ENCODE data around the gene CYS1.

CYS1 gene

DNA sequence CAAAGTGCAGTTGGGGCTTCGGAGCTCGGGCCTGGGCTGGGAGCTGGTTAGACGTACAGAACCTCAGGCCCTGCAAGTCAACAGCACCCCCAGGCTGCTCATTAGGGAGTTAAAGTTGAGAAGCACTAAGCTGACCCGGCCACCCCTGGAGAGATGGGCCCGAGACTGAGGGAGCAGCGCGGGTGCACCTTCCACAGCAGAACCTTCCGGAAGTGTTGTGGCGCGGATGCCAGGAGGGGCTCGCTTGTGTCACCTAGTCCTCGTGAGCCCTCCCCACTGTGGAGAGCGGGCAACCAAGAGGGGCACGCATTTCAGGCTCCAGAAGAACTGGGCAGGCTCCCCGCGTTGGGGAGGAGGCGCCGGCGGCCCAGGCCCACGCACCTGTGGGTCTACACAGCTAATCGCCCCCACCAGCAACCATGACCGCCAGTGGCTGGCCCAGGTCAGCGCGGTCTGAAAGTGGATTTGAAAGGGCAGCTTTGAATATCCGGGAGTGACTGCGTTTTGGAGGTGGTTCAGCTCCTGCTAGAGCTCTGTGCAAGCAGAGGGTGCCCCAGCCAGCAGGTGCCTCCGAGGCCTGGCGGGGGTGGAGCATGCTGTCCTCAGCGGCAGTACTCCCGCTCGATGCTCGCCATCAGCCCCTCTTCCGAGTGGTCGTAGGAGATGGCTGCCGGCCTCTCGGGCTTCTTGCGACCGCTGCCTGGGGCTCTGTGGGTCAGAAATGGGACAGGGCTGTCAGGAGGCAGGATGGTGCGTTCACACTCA lies 21.8 kb downstream of the CYS1 start:
- intact Hi-C loops (cut with DNase I): no loop called here
- DNase-seq: no peak

DNA sequence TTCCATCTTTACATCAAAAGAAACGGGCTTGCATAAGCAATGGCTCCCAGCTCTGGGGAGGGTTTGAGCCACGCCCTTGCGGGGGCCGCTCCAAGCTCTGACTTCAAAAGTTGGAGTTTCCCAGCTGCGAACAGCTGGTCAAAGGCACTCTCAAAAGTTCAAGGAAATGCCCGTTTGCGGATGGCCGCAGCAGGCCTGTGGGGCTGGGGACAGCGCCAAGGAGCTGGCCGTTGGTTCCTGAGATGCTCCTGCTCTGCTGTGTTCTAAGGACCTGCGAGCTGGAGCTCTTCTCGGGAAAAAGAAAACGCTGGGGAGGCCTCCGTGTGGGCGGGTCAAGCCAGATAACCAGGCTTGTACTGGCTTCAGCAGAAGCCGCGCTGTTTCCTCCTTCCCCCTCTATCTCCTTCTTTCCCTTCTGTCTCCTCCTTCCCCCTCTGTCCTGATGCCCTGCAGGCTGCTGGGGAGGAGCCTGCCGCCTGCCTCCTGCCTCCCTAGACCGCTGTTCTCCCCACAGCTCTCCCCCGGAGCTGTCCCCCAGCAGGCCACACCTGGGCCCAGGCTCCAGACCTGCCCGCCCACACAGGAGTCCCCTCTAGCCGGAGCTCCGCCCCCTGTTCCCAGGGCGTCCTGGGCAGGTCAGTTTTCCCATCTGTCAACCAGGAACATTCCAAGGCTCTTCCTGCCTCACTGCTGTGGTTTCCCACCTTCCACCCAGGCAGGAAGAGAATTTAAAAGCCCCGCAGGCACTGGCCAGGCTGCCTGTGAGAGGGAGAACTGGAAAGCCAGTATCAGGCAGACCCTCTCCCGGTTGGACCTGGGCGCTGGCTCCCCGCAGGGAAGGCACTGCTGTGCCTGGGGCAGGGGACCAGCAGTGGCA lies 22.7 kb downstream of the CYS1 start:
- intact Hi-C loops (cut with DNase I): no loop called here
- DNase-seq: no peak

DNA sequence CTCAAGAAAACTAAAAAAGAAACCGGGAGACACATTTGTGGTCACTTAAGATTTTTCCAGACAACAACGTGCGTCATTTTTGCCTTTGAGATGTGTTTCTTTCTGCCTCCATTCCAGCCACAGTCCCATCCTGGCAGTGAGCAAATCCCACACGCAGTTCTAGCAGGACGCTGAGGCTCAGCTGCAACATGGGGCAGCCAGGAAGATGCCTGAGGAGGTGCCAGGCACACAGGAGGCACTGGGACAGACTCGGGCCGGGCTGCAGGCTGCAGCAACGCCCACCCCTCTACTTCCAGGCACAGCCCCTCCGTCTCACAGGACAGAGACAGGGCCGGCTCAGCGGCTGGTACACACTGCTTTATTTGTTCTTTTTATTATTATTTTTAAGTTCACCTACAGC lies 23.8 kb downstream of the CYS1 start:
- no peak for DNase-seq
- intact Hi-C loops (cut with DNase I): no loop called here

DNA sequence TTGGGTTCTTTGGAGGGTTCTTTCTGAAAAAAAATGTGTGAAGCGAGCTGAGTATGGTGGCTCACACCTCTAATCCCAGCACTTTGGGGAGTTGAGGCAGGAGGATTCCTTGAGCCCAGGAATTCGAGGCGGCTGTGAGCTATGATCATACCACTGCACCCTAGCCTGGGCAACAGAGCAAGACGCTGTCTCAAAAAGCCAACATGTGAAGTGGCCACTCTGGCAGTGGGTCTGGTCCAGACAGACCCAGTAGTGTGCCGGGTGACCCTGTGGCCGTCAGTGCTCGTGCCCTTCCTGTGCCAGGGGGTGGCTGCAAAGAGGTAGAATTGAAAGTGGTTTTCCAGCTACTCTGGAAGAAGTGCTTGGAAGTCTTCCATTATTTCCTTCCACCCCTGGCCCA lies 25.2 kb downstream of the CYS1 start:
- DNase-seq: no peak
- intact Hi-C loops (cut with DNase I): no loop called here

DNA sequence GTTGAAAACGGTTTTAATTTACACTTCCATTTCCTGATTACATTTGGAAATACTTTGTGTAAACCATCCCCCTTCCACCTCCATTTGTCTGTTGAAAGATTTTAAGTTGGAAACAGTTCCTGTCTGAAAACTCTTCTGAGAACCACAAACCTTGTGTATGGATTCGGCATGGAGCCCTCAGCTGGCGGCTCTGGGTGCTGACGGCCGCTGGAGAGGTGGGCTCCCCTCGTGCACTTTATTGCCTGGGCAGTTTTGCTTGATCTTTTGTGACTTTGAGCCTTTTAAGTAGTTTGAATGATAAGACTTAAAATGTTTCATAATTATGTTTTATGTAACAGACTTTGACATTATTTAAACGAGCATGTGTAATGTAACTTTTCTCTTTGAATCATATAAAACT lies 25.8 kb downstream of the CYS1 start:
- intact Hi-C loops (cut with DNase I): no loop called here
- no peak for DNase-seq

DNA sequence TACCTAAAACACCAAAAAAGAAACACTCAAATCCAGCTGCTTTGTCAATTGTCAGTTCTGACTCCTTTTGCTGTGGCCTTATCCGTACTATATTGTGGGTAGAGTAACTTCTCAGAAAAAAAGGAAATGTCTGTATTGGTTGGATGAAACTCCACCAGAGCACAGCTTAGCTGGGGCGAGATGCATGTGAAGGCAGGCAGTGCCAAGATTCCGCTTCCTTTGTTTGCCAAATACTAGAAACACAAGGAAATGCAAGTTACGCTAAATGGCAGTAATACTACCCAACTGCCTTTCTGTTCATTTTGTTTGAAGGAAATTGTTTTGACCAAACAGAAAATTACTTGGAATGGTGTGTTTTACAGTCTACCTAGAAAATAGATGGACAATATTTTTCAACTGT lies 26.9 kb downstream of the CYS1 start:
- no peak for DNase-seq
- intact Hi-C loops (cut with DNase I): no loop called here

DNA sequence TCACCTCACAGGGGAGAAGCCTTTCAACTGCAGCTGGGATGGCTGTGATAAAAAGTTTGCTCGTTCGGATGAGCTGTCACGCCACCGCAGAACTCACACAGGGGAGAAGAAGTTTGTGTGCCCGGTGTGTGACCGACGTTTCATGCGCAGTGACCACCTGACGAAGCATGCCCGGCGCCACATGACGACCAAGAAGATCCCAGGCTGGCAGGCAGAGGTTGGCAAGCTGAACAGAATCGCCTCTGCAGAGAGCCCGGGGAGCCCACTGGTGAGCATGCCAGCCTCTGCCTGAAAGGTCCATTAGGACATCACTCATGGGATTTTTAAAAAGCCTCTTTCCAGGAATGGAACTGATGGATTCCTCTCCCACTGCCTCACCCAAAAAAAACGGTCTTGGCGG lies 28.0 kb downstream of the CYS1 start:
- intact Hi-C loops (cut with DNase I): no loop called here
- no peak for DNase-seq

DNA sequence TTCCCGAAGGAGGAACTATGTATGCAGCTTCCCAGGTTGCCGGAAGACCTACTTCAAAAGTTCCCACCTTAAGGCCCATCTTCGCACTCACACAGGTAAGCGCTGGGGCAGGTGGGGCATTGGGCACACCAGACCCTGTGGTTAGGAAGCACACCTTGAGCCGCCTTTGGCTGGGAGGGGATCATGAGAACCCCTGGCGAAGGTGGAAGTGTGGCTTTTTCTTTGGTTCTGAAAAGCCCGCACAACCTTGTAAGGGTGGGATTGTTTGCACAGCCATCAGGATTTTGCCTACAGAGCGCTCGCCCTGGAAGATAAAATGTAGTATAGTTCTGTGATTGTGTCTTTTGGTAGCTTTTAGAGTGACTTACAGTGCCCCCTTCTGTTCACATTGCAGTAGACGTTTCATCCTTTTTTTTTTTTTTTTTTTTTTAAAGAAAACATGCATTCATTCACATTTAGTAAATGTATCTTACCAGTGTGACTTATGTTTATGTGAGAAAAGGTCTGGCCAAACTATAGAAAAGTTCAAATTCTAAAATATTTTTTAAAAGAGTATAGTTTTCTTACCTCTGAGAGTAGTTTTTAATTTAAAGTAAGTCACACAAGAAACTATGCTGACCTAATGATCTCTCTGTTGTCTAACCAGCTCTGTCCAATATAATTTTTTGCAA lies 31.6 kb downstream of the CYS1 start:
- peak in 10 of 42 donors; percentile 16 to 64 (median 42) for DNase-seq
- intact Hi-C loops (cut with DNase I): loop anchor here (5.0 kb wide), 2 partner anchors 66 to 236 kb away; no protein-coding TSS in a partner anchor

DNA sequence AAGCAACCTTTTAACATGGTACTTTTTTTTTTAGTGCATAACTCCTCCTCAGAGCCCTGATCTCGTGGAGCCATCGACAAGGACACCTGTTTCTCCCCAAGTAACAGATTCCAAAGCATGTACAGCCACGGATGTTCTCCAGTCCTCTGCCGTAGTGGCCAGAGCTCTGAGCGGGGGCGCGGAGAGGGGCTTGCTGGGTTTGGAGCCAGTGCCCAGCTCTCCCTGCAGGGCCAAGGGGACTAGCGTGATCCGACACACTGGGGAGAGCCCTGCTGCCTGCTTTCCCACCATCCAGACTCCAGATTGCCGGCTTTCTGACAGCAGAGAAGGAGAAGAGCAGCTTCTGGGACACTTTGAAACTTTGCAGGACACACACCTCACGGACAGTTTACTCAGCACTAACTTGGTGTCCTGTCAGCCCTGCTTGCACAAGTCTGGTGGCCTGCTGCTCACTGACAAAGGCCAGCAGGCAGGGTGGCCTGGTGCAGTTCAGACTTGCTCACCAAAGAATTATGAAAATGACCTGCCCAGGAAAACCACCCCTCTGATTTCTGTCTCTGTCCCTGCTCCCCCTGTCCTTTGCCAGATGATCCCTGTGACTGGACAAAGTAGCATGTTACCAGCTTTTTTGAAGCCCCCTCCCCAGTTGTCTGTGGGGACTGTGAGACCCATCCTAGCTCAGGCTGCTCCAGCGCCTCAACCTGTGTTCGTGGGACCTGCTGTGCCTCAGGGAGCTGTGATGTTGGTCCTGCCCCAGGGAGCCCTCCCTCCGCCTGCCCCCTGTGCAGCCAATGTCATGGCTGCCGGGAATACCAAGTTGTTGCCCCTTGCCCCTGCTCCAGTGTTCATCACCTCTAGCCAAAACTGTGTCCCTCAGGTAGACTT lies 32.4 kb downstream of the CYS1 start:
- intact Hi-C loops (cut with DNase I): loop anchor here (5.0 kb wide), 2 partner anchors 66 to 236 kb away; no protein-coding TSS in a partner anchor
- DNase-seq: no peak

DNA sequence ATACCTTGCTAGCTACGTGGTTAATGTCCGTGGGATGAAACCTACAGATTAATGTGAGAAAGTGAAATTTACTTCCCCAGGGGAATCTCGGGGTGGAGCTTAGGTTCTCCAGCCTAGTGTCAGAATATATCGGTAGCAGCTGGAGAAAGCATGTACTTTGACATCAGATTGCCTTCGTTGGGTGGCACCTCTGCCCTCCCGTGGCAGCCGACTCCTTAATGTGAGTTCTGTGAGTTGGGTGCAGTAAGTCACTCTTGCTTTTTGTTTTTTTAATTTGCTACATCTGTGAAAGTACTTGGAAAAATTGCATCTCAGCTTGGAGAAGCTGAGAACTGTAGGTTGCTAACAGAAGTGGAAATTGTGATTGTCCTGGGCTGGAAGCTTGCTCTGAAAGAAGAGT lies 33.3 kb downstream of the CYS1 start:
- DNase-seq: no peak
- intact Hi-C loops (cut with DNase I): loop anchor here (5.0 kb wide), 2 partner anchors 65 to 235 kb away; no protein-coding TSS in a partner anchor

DNA sequence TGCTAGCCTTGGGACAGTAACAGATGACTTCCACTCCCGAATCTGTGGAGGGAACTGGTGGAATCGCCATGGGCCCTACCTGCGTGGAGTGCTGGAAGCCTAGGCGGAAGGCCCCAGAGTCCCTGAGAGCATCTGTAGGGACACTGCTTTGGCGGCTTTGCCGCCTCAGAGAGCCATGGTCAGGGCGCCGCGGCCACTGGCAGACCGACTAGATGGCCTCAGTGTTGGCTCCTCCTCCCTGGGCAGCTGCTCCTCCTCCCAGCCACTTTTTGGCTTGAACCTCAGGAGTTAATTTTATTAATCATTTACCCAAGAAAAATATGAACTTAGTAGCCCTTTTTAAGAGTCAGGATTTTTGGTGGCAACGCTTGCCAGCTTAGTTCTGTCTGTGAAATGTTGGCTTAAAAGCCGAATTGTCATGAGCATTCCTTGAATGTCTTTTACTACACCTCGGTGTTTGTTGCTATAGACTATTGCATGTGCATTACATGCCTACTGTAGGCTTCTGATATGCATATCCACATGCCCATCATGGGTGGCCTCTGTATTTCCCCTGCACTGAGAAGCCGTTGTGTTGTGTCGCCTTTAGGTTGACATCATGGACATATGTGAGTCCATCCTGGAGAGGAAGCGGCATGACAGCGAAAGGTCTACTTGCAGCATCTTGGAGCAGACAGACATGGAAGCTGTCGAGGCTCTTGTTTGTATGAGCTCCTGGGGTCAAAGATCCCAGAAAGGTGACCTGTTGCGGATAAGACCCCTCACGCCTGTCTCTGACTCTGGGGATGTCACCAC lies 34.5 kb downstream of the CYS1 start:
- intact Hi-C loops (cut with DNase I): loop anchor here (5.0 kb wide), 2 partner anchors 63 to 233 kb away; no protein-coding TSS in a partner anchor
- DNase-seq: no peak

DNA sequence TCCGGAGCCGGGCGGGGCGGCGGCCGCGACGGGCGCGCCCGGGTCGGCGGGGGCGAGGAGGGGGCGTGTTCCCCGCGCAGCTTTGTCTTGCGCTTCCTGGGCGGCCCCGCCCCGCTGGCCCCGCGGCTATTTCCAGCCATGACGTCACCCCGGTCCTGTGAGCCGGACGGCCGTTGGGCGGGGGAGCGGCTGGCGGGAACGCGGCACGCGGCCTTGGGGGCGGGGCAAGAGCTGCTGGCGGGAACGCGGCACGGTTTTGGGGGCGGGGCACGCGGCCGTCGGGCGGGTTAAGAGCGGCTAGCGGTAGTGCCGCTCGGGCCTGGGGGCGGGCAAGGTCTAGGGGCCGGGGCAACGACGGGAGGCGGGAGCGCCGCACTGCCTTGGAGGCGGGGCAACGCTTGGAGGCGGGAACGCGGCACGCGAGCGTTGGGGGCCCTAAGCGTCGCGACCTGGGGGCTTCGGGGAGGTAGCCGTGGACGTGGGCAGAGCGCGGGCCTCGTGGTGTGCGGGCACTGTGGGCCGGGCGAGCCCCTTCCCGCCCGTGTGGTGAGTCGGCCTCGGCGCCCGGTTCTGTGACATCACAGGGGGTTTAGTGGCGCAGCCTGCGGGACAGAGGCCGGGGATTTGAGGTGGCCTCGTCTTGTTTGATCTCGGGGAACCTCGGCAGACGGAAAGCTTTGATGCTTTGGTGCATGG lies 36.2 kb downstream of the CYS1 start:
- DNase-seq: peak; percentile 77 to 95 (median 87)
- intact Hi-C loops (cut with DNase I): no loop called here

DNA sequence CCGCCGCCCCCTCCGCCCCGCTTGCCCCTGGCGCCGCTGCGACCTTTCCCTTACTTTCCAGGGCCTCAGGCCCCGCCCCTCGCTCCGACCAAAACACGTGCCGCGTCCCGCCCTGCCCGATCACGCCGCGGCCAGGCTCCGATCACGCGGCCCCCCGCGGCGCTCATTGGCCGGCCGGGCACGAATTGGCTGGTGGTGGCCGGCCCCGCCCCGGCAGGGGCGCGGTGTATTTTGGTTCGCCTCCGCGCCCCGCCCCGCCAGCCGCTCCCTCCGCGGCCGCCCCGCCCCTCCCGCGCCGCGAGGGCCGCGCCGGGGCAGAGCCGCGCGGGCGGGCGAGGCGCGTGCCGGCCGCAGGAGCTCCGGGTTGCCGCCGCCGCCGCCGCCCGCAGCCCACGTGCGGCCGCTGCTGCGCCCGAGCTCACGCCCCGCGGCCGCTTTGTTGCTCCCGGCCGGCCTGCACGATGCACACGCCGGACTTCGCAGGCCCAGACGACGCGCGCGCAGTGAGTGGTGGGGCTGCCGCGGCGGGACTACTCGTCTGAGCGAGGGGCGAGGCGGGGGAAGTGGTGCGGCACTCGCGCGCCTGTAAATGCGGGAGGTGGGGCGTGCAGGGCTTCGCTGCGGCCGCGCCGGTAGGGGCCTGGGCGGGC lies 36.8 kb downstream of the CYS1 start, which contains the start of gene KLF11:
KLF11 (plus strand) TSS at position 295 of the 650 bp plus-strand sequence; CDS start at position 462, 167 bp downstream.
- peak in 41 of 42 donors; percentile 51 to 87 (median 76) for DNase-seq
- intact Hi-C loops (cut with DNase I): no loop called here

DNA sequence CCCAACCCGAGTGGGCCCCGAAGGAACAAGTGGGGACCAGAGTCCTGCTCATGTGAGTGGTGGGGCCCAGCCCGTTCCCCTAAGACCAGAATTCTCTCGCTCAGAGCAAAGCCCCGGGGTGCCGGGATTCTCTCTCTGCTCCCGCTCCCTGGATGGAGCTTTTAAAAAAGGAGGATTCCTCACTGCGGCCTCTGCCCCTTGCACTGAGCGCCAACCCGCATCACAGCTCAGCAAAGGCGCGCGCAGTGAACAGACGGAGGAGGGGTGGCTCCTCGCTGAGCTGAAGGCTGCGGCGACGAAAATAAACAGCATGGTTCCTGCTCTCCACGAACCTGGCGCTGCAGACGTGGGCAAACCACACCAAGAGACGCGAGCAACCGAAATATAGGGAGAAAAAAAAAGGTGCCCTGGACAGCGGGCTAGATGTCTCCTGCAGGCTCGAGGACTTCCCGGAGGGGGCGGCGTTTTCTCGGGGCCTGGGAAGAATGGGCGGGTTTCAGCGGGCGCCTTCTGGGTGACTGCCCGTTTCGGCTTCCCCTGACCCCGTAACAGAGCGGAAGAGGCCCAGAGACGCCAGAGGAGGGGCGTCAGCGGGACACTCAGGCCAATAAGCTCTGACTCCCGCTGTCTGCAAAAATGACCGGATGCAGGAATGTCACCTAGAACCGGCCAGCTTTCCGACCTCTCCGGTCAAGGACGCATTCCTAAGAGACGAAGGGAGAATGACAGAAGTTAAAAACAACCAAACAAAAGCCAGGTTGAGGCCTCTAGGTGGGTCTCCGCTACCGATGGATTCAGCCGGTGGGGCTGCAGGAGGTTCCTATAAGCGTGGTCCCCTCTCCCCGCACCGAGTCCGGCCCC lies 37.7 kb downstream of the CYS1 start:
- intact Hi-C loops (cut with DNase I): no loop called here
- DNase-seq: peak in 39 of 42 donors; percentile 21 to 75 (median 52)

DNA sequence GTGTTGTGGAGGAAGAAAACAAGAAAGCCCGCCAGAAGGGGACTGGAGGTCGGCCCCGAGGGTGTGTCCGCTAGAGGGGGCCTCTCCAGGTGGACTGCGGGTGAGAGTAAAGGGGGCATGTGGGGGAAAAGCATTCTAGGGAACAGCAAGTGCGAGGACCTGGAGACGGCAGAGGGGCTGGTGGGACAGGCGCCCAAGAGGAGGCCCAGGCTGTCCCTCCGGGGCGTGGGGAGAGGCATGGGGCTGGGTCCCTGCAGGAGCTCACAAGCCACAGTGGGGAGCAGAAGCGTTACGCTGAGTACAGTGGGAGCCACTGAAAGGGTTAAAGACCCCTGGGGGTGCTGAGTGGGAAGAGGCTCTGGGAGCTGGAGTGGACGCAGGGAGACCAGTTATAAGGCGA lies 38.5 kb downstream of the CYS1 start:
- intact Hi-C loops (cut with DNase I): no loop called here
- DNase-seq: no peak
